H9 (cell line): ENCODE results near the gene POLR2H. TPM values are rescaled to one million over a fixed set of nuclear protein-coding genes. Genes with fewer than 3 reads are reported as not detected.
A peak's percentile ranks its signal among the peaks of the same experiment; 100 is the strongest.

Source experiments
- DNase-seq: peaks from one replicate; pipeline ENCODE4 v3.0.0-alpha.2; 2017
- H2AFZ ChIP-seq: one replicate; pipeline ENCODE4 v1.6.1; 2013; ENCODE audit warnings: mild to moderate bottlenecking, low read length, control low read depth, moderate library complexity
- H2AK5ac ChIP-seq: 2 replicates; pipeline ENCODE4 v1.6.1; 2013; ENCODE audit warnings: low read length, control low read depth, mixed read lengths; ENCODE audit not compliant: insufficient read length
- H2BK120ac ChIP-seq: one replicate; pipeline ENCODE4 v1.6.1; 2013; ENCODE audit warnings: low read depth, mild to moderate bottlenecking, low read length, control low read depth, inconsistent platforms; ENCODE audit not compliant: poor library complexity, severe bottlenecking
- H2BK12ac ChIP-seq: 2 replicates; pipeline ENCODE4 v1.6.1; 2013; ENCODE audit warnings: low read length, control low read depth, mixed read lengths, low read depth; ENCODE audit not compliant: insufficient read length
- H2BK15ac ChIP-seq: 2 replicates; pipeline ENCODE4 v1.6.1; 2013; ENCODE audit warnings: low read depth, low read length, control low read depth
- H2BK20ac ChIP-seq: one replicate; pipeline ENCODE4 v1.6.1; 2013; ENCODE audit warnings: low read depth, mild to moderate bottlenecking, low read length, control low read depth, inconsistent platforms; ENCODE audit not compliant: poor library complexity, severe bottlenecking
- H2BK5ac ChIP-seq: 2 replicates; pipeline ENCODE4 v1.6.1; 2013; ENCODE audit warnings: low read length, control low read depth, mixed read lengths; ENCODE audit not compliant: insufficient read length
- H3K14ac ChIP-seq: 2 replicates; pipeline ENCODE4 v1.6.1; 2013; ENCODE audit warnings: low read length, control low read depth; ENCODE audit not compliant: insufficient read depth
- H3K18ac ChIP-seq: 2 replicates; pipeline ENCODE4 v1.6.1; 2013; ENCODE audit warnings: low read depth, mild to moderate bottlenecking, mixed read lengths, low read length, control low read depth; ENCODE audit not compliant: insufficient read length
- H3K23ac ChIP-seq: 2 replicates; pipeline ENCODE4 v1.6.1; 2013; ENCODE audit warnings: low read length, control low read depth, mixed read lengths, low read depth; ENCODE audit not compliant: insufficient read length
- H3K23me2 ChIP-seq: 2 replicates; pipeline ENCODE4 v1.6.1; 2013; ENCODE audit warnings: low read depth, mild to moderate bottlenecking, mixed read lengths, low read length, control low read depth; ENCODE audit not compliant: insufficient read length, poor library complexity, severe bottlenecking
- H3K27ac ChIP-seq: 2 replicates; pipeline ENCODE4 v1.5.1; 2013; ENCODE audit warnings: low read length, control low read depth, mixed read lengths, low read depth; ENCODE audit not compliant: insufficient read length
- H3K27me3 ChIP-seq: 2 replicates; pipeline ENCODE4 v1.6.1; 2013; ENCODE audit warnings: low read length, control low read depth, inconsistent platforms; ENCODE audit not compliant: insufficient read depth
- H3K4ac ChIP-seq: 2 replicates; pipeline ENCODE4 v1.6.1; 2013; ENCODE audit warnings: low read depth, mild to moderate bottlenecking, control low read depth, inconsistent platforms, low read length, moderate library complexity
- H3K4me1 ChIP-seq: 2 replicates; pipeline ENCODE4 v1.6.1; 2013; ENCODE audit warnings: low read length, control low read depth, inconsistent platforms; ENCODE audit not compliant: insufficient read depth
- H3K4me2 ChIP-seq: 2 replicates; pipeline ENCODE4 v1.6.1; 2013; ENCODE audit warnings: low read length, control low read depth, mixed read lengths; ENCODE audit not compliant: insufficient read length, insufficient read depth
- H3K56ac ChIP-seq: 2 replicates; pipeline ENCODE4 v1.6.1; 2013; ENCODE audit warnings: low read depth, mild to moderate bottlenecking, mixed read lengths, low read length, control low read depth; ENCODE audit not compliant: insufficient read length
- H3K79me1 ChIP-seq: 2 replicates; pipeline ENCODE4 v1.6.1; 2013; ENCODE audit warnings: low read depth, mild to moderate bottlenecking, moderate library complexity, low read length, control low read depth, inconsistent platforms; ENCODE audit not compliant: insufficient read depth, poor library complexity, severe bottlenecking
- H3K79me2 ChIP-seq: 2 replicates; pipeline ENCODE4 v1.6.1; 2013; ENCODE audit warnings: low read length, control low read depth, inconsistent platforms; ENCODE audit not compliant: insufficient read depth
- H3K9ac ChIP-seq: 2 replicates; pipeline ENCODE4 v1.6.1; 2013; ENCODE audit warnings: low read length, control low read depth, mixed read lengths; ENCODE audit not compliant: insufficient read length; ENCODE audit errors: extremely low read depth
- H3K9me3 ChIP-seq: one replicate; pipeline ENCODE4 v1.6.1; 2013; ENCODE audit warnings: low read depth, low read length, inconsistent platforms; ENCODE audit not compliant: control insufficient read depth
- H3T11ph ChIP-seq: one replicate; pipeline ENCODE4 v1.6.1; 2013; ENCODE audit warnings: mild to moderate bottlenecking, low read length, control low read depth, inconsistent platforms
- H4K20me1 ChIP-seq: one replicate; pipeline ENCODE4 v1.6.1; 2013; ENCODE audit not compliant: control insufficient read depth, insufficient read length, insufficient read depth
- H4K5ac ChIP-seq: 2 replicates; pipeline ENCODE4 v1.6.1; 2013; ENCODE audit warnings: low read depth, mild to moderate bottlenecking, mixed read lengths, low read length, control low read depth; ENCODE audit not compliant: insufficient read length
- H4K8ac ChIP-seq: replicated peaks from 2 replicates; pipeline ENCODE4 v1.6.1; 2013; ENCODE audit warnings: low read length, control low read depth, mixed read lengths, low read depth; ENCODE audit not compliant: insufficient read length
- H4K91ac ChIP-seq: 2 replicates; pipeline ENCODE4 v1.6.1; 2013; ENCODE audit warnings: low read depth, mild to moderate bottlenecking, moderate library complexity, mixed read lengths, low read length, control low read depth; ENCODE audit not compliant: insufficient read length
- H3K27ac Mint-ChIP-seq, 3 experiments: 2 replicates in 2 of 3; 3 replicates in 1 of 3; pipeline ENCODE4 v1.8.0; 2020 to 2021; ENCODE audit warnings: mixed read lengths in 3 of 3, mild to moderate bottlenecking in 1 of 3, moderate library complexity in 1 of 3
- H3K27me3 Mint-ChIP-seq: 2 replicates; pipeline ENCODE4 v1.8.0; 2021; ENCODE audit warnings: low read depth, mild to moderate bottlenecking, moderate library complexity, mixed read lengths
- H3K36me3 Mint-ChIP-seq, 3 experiments: 2 replicates in 2 of 3; 3 replicates in 1 of 3; pipeline ENCODE4 v1.8.0; 2020 to 2021; ENCODE audit warnings: low read depth in 3 of 3, mixed read lengths in 3 of 3; ENCODE audit not compliant: insufficient read depth in 1 of 3
- H3K4me1 Mint-ChIP-seq, 2 experiments: 2 replicates each; pipeline ENCODE4 v1.8.0; 2020; ENCODE audit warnings: mixed read lengths in 2 of 2
- H3K4me3 Mint-ChIP-seq, 2 experiments: 2 replicates in 1 of 2; 3 replicates in 1 of 2; pipeline ENCODE4 v1.8.0; 2020 to 2021; ENCODE audit warnings: mild to moderate bottlenecking in 2 of 2, mixed read lengths in 2 of 2, moderate library complexity in 1 of 2
- H3K9me3 Mint-ChIP-seq, 2 experiments: 2 replicates in 1 of 2; 3 replicates in 1 of 2; pipeline ENCODE4 v1.8.0; 2020; ENCODE audit warnings: mild to moderate bottlenecking in 2 of 2, mixed read lengths in 2 of 2, moderate library complexity in 1 of 2
- CTCF ChIP-seq: fragments of 200-600 bp; sonication (generic); conservative IDR thresholded peaks from 3 replicates; pipeline ENCODE4 v1.8.0; 2021; ENCODE audit warnings: antibody characterized with exemption, mild to moderate bottlenecking
- WGBS: extraction: QIAGEN DNeasy Blood & Tissue Kit; methylation state at CpG from one replicate; pipeline ENCODE4 v1.1.7; 2013; ENCODE audit warnings: missing lambda C conversion rate, low lambda C conversion rate, mixed read lengths; ENCODE audit not compliant: insufficient read length; ENCODE audit errors: extremely low coverage; 5-methylcytosine and 5-hydroxymethylcytosine counted together
- total RNA-seq: library from RNA; stranded (reverse); gene quantifications from 2 replicates; pipeline ENCODE4 v1.2.1, GENCODE V29; 2021

Gene POLR2H
- total RNA-seq, 1 experiment from 2014 or later: 115 TPM

GRCh38 chr3:184377374-184377773 is 15.9 kb downstream of the POLR2H start:
- no peaks in the 10 kb centered on the region for H3K36me3 Mint-ChIP-seq
- Histone ChIP-seq H3K4ac (no peak overlapping the region), H2BK20ac (no peak overlapping the region), H3K23ac (no peak overlapping the region), H3K4me1 (peaks cover 9% of the 10 kb centered on the region; the same call in 1 of the 2 replicates), H2AFZ (no peak overlapping the region), H4K91ac (no peak overlapping the region), H3K27me3 (peaks cover 29% of the 10 kb centered on the region), H4K5ac (no peak overlapping the region), H2BK12ac (no peak overlapping the region), H3K27ac (no peak overlapping the region), H2BK120ac (no peak overlapping the region), H4K8ac (no peak overlapping the region), H3K79me1 (no peaks in the 10 kb centered on the region), H2AK5ac (no peak overlapping the region), H3T11ph (no peak overlapping the region), H3K9ac (no peak overlapping the region), H3K4me2 (no peak overlapping the region), H3K23me2 (peaks cover 9% of the 10 kb centered on the region), H3K18ac (no peak overlapping the region), H2BK15ac (no peak overlapping the region), H2BK5ac (no peak overlapping the region), H3K9me3 (no peaks in the 10 kb centered on the region), H3K14ac (no peak overlapping the region), H3K79me2 (no peaks in the 10 kb centered on the region), H3K56ac (no peak overlapping the region), H4K20me1 (peaks cover 2% of the 10 kb centered on the region)
- H3K9me3 Mint-ChIP-seq: peaks cover 0 to 3% of the 10 kb centered on the region in 2 experiments; a peak in 2 of 5 replicates
- peaks cover 78% of the 10 kb centered on the region for H3K27me3 Mint-ChIP-seq
- H3K4me1 Mint-ChIP-seq: peaks cover 38 to 41% of the 10 kb centered on the region in 2 experiments
- no peak for TF ChIP-seq CTCF
- H3K4me3 Mint-ChIP-seq: peak overlapping the region; percentile 36 to 58; a peak in 1 of 5 replicates
- no peak overlapping the region for H3K27ac Mint-ChIP-seq
- no CpG with 5 or more reads among the region's 5 CpGs for WGBS
- DNase-seq: no peak
